ENCODE measurements around the gene SYNE4.

The SYNE4 gene

GRCh38 chr19:36026091-36026876 lies 17.7 kb upstream of the SYNE4 start:
- DNase-seq (ENCODE audit: low read depth in 1 of 2, low spot score in 1 of 2): no peak

- DNase-seq (ENCODE audit: low read depth in 1 of 2, low spot score in 1 of 2): no peak
These were observed 16.9 kb upstream of the SYNE4 start for GRCh38 chr19:36025541-36025940.

- DNase-seq (ENCODE audit: low read depth in 1 of 2, low spot score in 1 of 2): no peak
These were observed 14.8 kb upstream of the SYNE4 start for GRCh38 chr19:36023432-36023831.

DNA sequence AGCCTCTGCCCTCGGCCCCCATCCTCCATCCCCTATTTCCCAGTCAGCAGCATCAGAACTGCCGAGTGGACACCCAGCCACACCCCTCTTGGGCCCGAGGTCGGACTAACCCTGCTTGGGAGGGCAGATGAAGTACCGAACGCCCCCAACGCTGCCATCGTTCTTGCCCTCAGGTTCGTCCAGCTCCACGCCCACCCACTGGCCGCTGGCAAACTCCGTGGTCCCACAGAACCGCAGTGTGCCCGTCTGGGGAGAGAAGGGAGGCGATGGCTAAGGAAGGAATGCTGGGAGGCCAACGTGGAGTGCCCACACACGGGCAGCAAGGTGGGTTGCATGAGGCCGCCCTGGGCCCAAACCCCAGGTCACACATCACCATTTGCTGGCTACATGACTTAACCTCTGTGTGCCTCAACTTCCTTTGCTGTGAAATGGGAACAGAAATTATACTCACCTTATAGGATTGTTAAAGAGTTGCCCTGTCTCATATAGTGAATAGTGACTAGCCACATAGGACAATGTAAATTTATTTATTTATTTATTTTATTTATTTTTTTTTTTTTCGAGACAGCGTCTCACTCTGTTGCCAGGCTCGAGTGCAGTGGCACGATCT lies 10.6 kb upstream of the SYNE4 start:
- no peak for DNase-seq (ENCODE audit: low read depth in 1 of 2, low spot score in 1 of 2)

GRCh38 chr19:36014012-36014924 lies 5.7 kb upstream of the SYNE4 start, which contains the start of gene ALKBH6:
Gene ALKBH6, minus strand, starts transcription at chr19:36014213. Its CDS starts 816 bp downstream, at chr19:36013397.
- DNase-seq (ENCODE audit: low read depth in 1 of 2, low spot score in 1 of 2): peak; percentile 98

- DNase-seq (ENCODE audit: low read depth in 1 of 2, low spot score in 1 of 2): no peak
These were observed 4.8 kb upstream of the SYNE4 start for GRCh38 chr19:36013280-36014011.

- no peak for DNase-seq (ENCODE audit: low read depth in 1 of 2, low spot score in 1 of 2)
These were observed 1.8 kb upstream of the SYNE4 start for GRCh38 chr19:36010402-36010801.

DNA sequence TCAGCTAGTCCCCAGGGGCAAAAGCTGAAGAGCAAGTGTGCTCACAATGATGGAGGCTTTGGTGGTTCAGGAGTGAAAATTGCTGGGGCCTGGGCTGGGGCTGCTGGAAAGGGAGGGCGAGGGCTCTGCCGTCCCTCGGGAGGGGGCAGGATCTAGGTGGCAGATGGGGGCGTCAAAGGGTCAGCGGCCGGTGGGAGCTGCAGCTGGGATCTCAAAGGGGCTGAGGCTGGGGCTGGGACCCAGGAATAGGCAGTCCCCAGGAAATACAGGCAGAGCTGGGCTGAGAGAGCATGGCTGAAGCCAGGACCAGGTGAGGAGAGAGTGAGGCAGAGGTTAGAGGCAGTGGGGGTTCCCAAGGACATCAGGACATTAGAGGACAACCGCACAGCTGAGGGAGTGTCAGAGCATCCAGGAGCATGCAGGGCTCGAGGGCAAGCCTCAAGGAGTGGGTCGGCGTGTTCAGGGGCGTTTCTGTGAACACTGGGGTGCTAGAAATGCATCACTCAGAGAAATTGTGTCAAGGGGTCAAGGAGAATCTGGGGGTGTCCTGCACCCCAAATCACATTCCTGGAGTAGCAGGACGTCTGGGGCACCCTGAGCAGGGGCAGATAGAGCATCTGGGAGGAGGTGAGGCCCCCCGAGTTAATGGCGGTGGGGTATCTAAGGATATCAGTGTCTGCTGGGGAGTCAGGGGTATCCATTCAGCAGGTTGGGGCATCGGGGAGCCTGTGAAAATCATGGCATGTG lies 1.2 kb upstream of the SYNE4 start:
- no peak for DNase-seq (ENCODE audit: low read depth in 1 of 2, low spot score in 1 of 2)

- peak in 1 of 2 donors; percentile 35 for DNase-seq (ENCODE audit: low read depth in 1 of 2, low spot score in 1 of 2)
These were observed 607 bp upstream of the SYNE4 start for GRCh38 chr19:36009220-36009619.

DNA sequence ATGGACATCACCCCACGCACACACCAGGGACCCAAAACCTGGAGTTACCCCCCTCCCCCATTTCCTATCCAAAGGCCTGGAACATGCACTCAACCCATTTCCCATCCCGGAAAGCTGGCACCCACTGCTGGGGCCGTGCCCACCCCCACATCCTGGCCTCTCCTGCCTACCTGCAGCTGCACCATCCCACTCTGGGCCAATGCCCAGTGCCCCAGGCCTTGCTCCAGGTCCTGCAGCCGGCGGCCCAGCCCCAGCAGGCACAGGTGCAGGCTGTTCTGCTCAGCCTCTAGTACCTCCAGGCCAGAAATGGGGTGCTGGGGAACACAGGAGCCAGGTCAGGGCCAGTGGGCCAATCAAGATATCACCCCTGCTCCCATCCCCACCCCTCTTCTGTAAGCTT lies 1.7 kb downstream of the SYNE4 start:
- no peak for DNase-seq (ENCODE audit: low read depth in 1 of 2, low spot score in 1 of 2)

- no peak for DNase-seq (ENCODE audit: low read depth in 1 of 2, low spot score in 1 of 2)
These were observed 5.3 kb downstream of the SYNE4 start for GRCh38 chr19:36003284-36003683.

GRCh38 chr19:36001605-36002004 lies 7.0 kb downstream of the SYNE4 start:
- DNase-seq (ENCODE audit: low read depth in 1 of 2, low spot score in 1 of 2): no peak

DNA sequence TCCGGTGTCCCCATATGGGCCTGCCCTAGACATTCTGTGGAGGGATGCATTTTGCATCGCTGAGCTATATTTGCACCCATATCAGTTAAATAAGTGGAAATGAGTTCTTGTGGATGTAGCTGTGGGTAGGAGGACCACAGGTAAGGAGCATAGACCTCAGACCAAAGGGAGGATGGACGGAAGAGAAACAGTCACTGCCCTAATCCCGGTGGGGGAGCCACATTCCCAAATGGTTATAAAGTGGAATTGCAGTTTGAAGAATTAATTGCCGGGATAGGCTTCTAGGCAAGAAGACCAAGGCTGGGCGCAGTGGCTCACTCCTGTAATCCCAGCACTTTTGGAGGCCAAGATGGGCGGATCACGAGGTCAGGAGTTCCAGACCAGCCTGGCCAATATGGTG lies 11.8 kb downstream of the SYNE4 start:
- no peak for DNase-seq (ENCODE audit: low read depth in 1 of 2, low spot score in 1 of 2)

DNA sequence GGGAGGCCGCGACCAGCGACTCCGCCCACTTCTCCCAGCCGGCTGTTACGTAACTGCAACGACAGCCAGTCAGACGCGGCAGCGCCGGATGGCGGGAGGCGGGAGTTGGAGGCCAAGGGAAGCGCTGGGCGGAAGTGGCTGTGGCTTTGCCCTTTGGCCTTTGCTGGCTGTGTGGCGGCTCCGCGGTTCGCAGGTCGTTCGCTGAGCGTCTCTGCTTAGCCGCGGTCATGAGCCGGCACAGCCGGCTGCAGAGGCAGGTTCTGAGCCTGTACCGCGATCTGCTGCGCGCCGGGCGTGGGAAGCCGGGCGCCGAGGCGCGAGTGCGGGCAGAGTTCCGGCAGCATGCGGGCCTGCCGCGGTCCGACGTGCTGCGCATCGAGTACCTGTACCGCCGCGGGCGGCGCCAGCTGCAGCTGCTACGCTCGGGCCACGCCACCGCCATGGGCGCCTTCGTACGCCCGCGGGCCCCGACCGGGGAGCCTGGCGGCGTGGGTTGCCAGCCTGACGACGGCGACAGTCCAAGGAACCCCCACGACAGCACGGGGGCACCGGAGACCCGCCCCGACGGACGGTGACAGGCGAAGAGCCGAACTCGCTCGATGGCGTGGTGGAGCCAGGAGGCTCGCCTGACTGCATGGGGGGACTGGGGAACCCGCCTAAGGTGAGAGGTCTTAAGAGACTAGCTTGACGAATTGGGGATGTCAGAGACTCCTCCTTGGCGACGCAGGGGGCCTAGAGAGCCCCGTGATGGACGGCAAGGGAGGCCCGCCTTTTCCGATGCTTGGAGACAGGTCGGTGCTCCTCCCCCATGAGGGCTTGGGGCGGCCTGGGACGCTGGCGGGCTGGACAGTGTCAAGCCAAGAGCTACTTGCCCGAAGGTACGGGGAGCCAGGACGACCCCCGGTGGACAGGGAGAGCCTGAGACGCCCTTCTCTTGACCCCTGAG lies 13.3 kb downstream of the SYNE4 start, which contains the start of gene SDHAF1:
Gene SDHAF1 (plus strand): TSS at position 141 of the 946 bp plus-strand sequence. CDS start 87 bp downstream, at position 228.
- DNase-seq (ENCODE audit: low read depth in 1 of 2, low spot score in 1 of 2): peak; percentile 79 to 89

GRCh38 chr19:35993923-35994598 lies 14.6 kb downstream of the SYNE4 start:
- no peak for DNase-seq (ENCODE audit: low read depth in 1 of 2, low spot score in 1 of 2)

GRCh38 chr19:35992907-35993765 lies 15.5 kb downstream of the SYNE4 start:
- DNase-seq (ENCODE audit: low read depth in 1 of 2, low spot score in 1 of 2): no peak

GRCh38 chr19:35991731-35992450 lies 16.7 kb downstream of the SYNE4 start:
- no peak for DNase-seq (ENCODE audit: low read depth in 1 of 2, low spot score in 1 of 2)

Data from stimulated activated CD4-positive, alpha-beta T cell treated with anti-CD3 and anti-CD28 coated beads, Interleukin-15, amount 100 ng/mL, for 1 hour (primary cell).